Measurements from ENCODE around the gene CUEDC2.

Gene CUEDC2

GRCh38 chr10:102432162-102432950, at the start of gene CUEDC2:
TSS of gene CUEDC2 (minus strand) at chr10:102432574. CDS start at chr10:102425188, 7,386 bp downstream.
- DNase-seq (ENCODE audit: low read depth), result peak; percentile 81

- DNase-seq (ENCODE audit: low read depth), result no peak
Measured at GRCh38 chr10:102480396-102480795, 48.0 kb upstream of the CUEDC2 start.

GRCh38 chr10:102479651-102480050, 47.3 kb upstream of the CUEDC2 start:
- no peak for DNase-seq (ENCODE audit: low read depth)

- no peak for DNase-seq (ENCODE audit: low read depth)
Measured at GRCh38 chr10:102476466-102477141, 44.2 kb upstream of the CUEDC2 start.

GRCh38 chr10:102475451-102476040, 43.2 kb upstream of the CUEDC2 start:
- DNase-seq (ENCODE audit: low read depth), result no peak

- no peak for DNase-seq (ENCODE audit: low read depth)
Measured at GRCh38 chr10:102473445-102474331, 41.3 kb upstream of the CUEDC2 start.

GRCh38 chr10:102470579-102471546, 38.5 kb upstream of the CUEDC2 start:
- DNase-seq (ENCODE audit: low read depth), result no peak

GRCh38 chr10:102468683-102469082, 36.3 kb upstream of the CUEDC2 start:
- DNase-seq (ENCODE audit: low read depth), result no peak

- DNase-seq (ENCODE audit: low read depth), result no peak
Measured at GRCh38 chr10:102467971-102468438, 35.6 kb upstream of the CUEDC2 start.

GRCh38 chr10:102467318-102467717, 34.9 kb upstream of the CUEDC2 start:
- DNase-seq (ENCODE audit: low read depth), result no peak

GRCh38 chr10:102465466-102465865, 33.1 kb upstream of the CUEDC2 start:
- DNase-seq (ENCODE audit: low read depth), result no peak

GRCh38 chr10:102463983-102464382, 31.6 kb upstream of the CUEDC2 start:
- DNase-seq (ENCODE audit: low read depth), result no peak

- DNase-seq (ENCODE audit: low read depth), result no peak
Measured at GRCh38 chr10:102462512-102463054, 30.2 kb upstream of the CUEDC2 start.

- no peak for DNase-seq (ENCODE audit: low read depth)
Measured at GRCh38 chr10:102461187-102462054, 29.0 kb upstream of the CUEDC2 start.

- DNase-seq (ENCODE audit: low read depth), result no peak
Measured at GRCh38 chr10:102460836-102461186, 28.4 kb upstream of the CUEDC2 start.

GRCh38 chr10:102458656-102459055, 26.3 kb upstream of the CUEDC2 start:
- DNase-seq (ENCODE audit: low read depth), result no peak

GRCh38 chr10:102457591-102458150, 25.3 kb upstream of the CUEDC2 start:
- DNase-seq (ENCODE audit: low read depth), result no peak

- no peak for DNase-seq (ENCODE audit: low read depth)
Measured at GRCh38 chr10:102455893-102456471, 23.6 kb upstream of the CUEDC2 start.
